Measurements from ENCODE around the gene AKAP13.

GRCh38 chr15:85786781-85787114 is 406.3 kb downstream of the AKAP13 start:
- TF ChIP-seq CTCF (IDR thresholded peaks at IDR 0.05) (no peak), POLR2AphosphoS5 (IDR thresholded peaks at IDR 0.05) (no peak)
